ENCODE measurements around the gene PCDH9.

The PCDH9 gene

GRCh38 chr13:67119481-67119894 is 110.6 kb downstream of the PCDH9 start:
- H3K36me3 ChIP-seq (replicated peaks in 1 of 2; ENCODE audit: control insufficient read depth in 2 of 2, insufficient read depth in 2 of 2, low read length in 2 of 2), result no peaks in the 10 kb centered on the region
- H4K91ac ChIP-seq (ENCODE audit: low read depth, low read length, poor library complexity), result no peak overlapping the region
- no peak overlapping the region for H2BK15ac ChIP-seq (ENCODE audit: low read length)
- H2BK12ac ChIP-seq (ENCODE audit: low read length), result no peak overlapping the region
- no peak overlapping the region for H3K27ac ChIP-seq (replicated peaks; ENCODE audit: low read length)
- peaks cover 0 to 6% of the 10 kb centered on the region in 2 donors for H3K4me1 ChIP-seq (ENCODE audit: control insufficient read depth in 2 of 2, insufficient read depth in 1 of 2, low read depth in 1 of 2, low read length in 2 of 2)
- no CpG with 5 or more reads among the region's 1 CpG for WGBS, 2 donors (ENCODE audit: extremely low coverage in 2 of 2, insufficient read length in 2 of 2, insufficient replicate concordance in 1 of 2)
- no peaks in the 10 kb centered on the region for H3K79me1 ChIP-seq (ENCODE audit: low read depth, low read length)
- H4K8ac ChIP-seq (ENCODE audit: low read depth, low read length), result no peak overlapping the region
- H2BK120ac ChIP-seq (ENCODE audit: low read depth, low read length), result no peak overlapping the region
- no peak overlapping the region for H3K4ac ChIP-seq (ENCODE audit: low read length)
- H3K27me3 ChIP-seq (ENCODE audit: control insufficient read depth in 3 of 3, insufficient read depth in 3 of 3, low read depth in 1 of 3, low read length in 3 of 3), result no peaks in the 10 kb centered on the region
- H2AFZ ChIP-seq (ENCODE audit: low read length), result no peak overlapping the region
- no peak overlapping the region for H2AK5ac ChIP-seq (ENCODE audit: low read depth, low read length)
- H3K9me3 ChIP-seq (replicated peaks in 1 of 2; ENCODE audit: control insufficient read depth in 2 of 2, insufficient read depth in 1 of 2, low read depth in 1 of 2, low read length in 2 of 2), result no peaks in the 10 kb centered on the region
- H3K18ac ChIP-seq (ENCODE audit: low read length), result no peak overlapping the region
- no peak overlapping the region for H3K23ac ChIP-seq (ENCODE audit: low read depth, low read length, poor library complexity)
- H3K4me2 ChIP-seq (ENCODE audit: insufficient read depth, low read length, poor library complexity, severe bottlenecking), result no peak overlapping the region
- H3K9ac ChIP-seq (ENCODE audit: low read depth, low read length, poor library complexity), result no peak overlapping the region
- no peak overlapping the region for H3K14ac ChIP-seq (ENCODE audit: low read length)
- H3K4me3 ChIP-seq (ENCODE audit: low read length in 2 of 2), result no peak overlapping the region
- H2BK5ac ChIP-seq (ENCODE audit: low read length), result no peak overlapping the region
- DNase-seq (ENCODE audit: low spot score), result no peak

- Histone ChIP-seq H2AK5ac (ENCODE audit: low read depth, low read length) (no peak overlapping the region), H3K79me1 (ENCODE audit: low read depth, low read length) (no peaks in the 10 kb centered on the region), H3K4me1 (ENCODE audit: control insufficient read depth in 2 of 2, insufficient read depth in 1 of 2, low read depth in 1 of 2, low read length in 2 of 2) (peaks cover 0 to 6% of the 10 kb centered on the region in 2 donors), H3K27me3 (ENCODE audit: control insufficient read depth in 3 of 3, insufficient read depth in 3 of 3, low read depth in 1 of 3, low read length in 3 of 3) (no peaks in the 10 kb centered on the region), H3K9me3 (replicated peaks in 1 of 2; ENCODE audit: control insufficient read depth in 2 of 2, insufficient read depth in 1 of 2, low read depth in 1 of 2, low read length in 2 of 2) (no peaks in the 10 kb centered on the region), H2BK15ac (ENCODE audit: low read length) (no peak overlapping the region), H3K4ac (ENCODE audit: low read length) (no peak overlapping the region), H4K91ac (ENCODE audit: low read depth, low read length, poor library complexity) (no peak overlapping the region), H2AFZ (ENCODE audit: low read length) (no peak overlapping the region), H2BK12ac (ENCODE audit: low read length) (no peak overlapping the region), H3K4me3 (ENCODE audit: low read length in 2 of 2) (no peak overlapping the region), H4K8ac (ENCODE audit: low read depth, low read length) (no peak overlapping the region), H3K36me3 (replicated peaks in 1 of 2; ENCODE audit: control insufficient read depth in 2 of 2, insufficient read depth in 2 of 2, low read length in 2 of 2) (no peaks in the 10 kb centered on the region), H3K9ac (ENCODE audit: low read depth, low read length, poor library complexity) (no peak overlapping the region), H3K23ac (ENCODE audit: low read depth, low read length, poor library complexity) (no peak overlapping the region), H3K4me2 (ENCODE audit: insufficient read depth, low read length, poor library complexity, severe bottlenecking) (no peak overlapping the region), H2BK120ac (ENCODE audit: low read depth, low read length) (no peak overlapping the region), H2BK5ac (ENCODE audit: low read length) (no peak overlapping the region), H3K27ac (replicated peaks; ENCODE audit: low read length) (no peak overlapping the region), H3K14ac (ENCODE audit: low read length) (no peak overlapping the region), H3K18ac (ENCODE audit: low read length) (no peak overlapping the region)
- WGBS, 2 donors (ENCODE audit: extremely low coverage in 2 of 2, insufficient read length in 2 of 2, insufficient replicate concordance in 1 of 2), result no CpG with 5 or more reads among the region's 1 CpG
- DNase-seq (ENCODE audit: low spot score), result no peak
These were observed 111.9 kb downstream of the PCDH9 start for GRCh38 chr13:67118277-67118676.

GRCh38 chr13:67117010-67117550 is 113.1 kb downstream of the PCDH9 start:
- peak overlapping the region; percentile 17 for H2AFZ ChIP-seq (ENCODE audit: low read length)
- no peak overlapping the region for H3K4me2 ChIP-seq (ENCODE audit: insufficient read depth, low read length, poor library complexity, severe bottlenecking)
- WGBS, 2 donors (ENCODE audit: extremely low coverage in 2 of 2, insufficient read length in 2 of 2, insufficient replicate concordance in 1 of 2), result no CpG with 5 or more reads among the region's 3 CpGs
- no peak overlapping the region for H2BK12ac ChIP-seq (ENCODE audit: low read length)
- H2BK15ac ChIP-seq (ENCODE audit: low read length), result no peak overlapping the region
- no peak overlapping the region for H3K9ac ChIP-seq (ENCODE audit: low read depth, low read length, poor library complexity)
- no peak overlapping the region for H2BK120ac ChIP-seq (ENCODE audit: low read depth, low read length)
- no peak overlapping the region for H4K91ac ChIP-seq (ENCODE audit: low read depth, low read length, poor library complexity)
- H3K4ac ChIP-seq (ENCODE audit: low read length), result no peak overlapping the region
- DNase-seq (ENCODE audit: low spot score), result peak; percentile 52
- no peak overlapping the region for H2AK5ac ChIP-seq (ENCODE audit: low read depth, low read length)
- H3K27ac ChIP-seq (replicated peaks; ENCODE audit: low read length), result no peak overlapping the region
- no peak overlapping the region for H3K18ac ChIP-seq (ENCODE audit: low read length)
- H3K4me3 ChIP-seq (ENCODE audit: low read length in 2 of 2), result no peak overlapping the region
- peaks cover 0 to 6% of the 10 kb centered on the region in 2 donors for H3K4me1 ChIP-seq (ENCODE audit: control insufficient read depth in 2 of 2, insufficient read depth in 1 of 2, low read depth in 1 of 2, low read length in 2 of 2)
- H3K14ac ChIP-seq (ENCODE audit: low read length), result no peak overlapping the region
- H3K36me3 ChIP-seq (replicated peaks in 1 of 2; ENCODE audit: control insufficient read depth in 2 of 2, insufficient read depth in 2 of 2, low read length in 2 of 2), result no peaks in the 10 kb centered on the region
- no peaks in the 10 kb centered on the region for H3K9me3 ChIP-seq (replicated peaks in 1 of 2; ENCODE audit: control insufficient read depth in 2 of 2, insufficient read depth in 1 of 2, low read depth in 1 of 2, low read length in 2 of 2)
- no peaks in the 10 kb centered on the region for H3K79me1 ChIP-seq (ENCODE audit: low read depth, low read length)
- no peak overlapping the region for H3K23ac ChIP-seq (ENCODE audit: low read depth, low read length, poor library complexity)
- no peak overlapping the region for H4K8ac ChIP-seq (ENCODE audit: low read depth, low read length)
- H3K27me3 ChIP-seq (ENCODE audit: control insufficient read depth in 3 of 3, insufficient read depth in 3 of 3, low read depth in 1 of 3, low read length in 3 of 3), result no peaks in the 10 kb centered on the region
- H2BK5ac ChIP-seq (ENCODE audit: low read length), result no peak overlapping the region

GRCh38 chr13:67107979-67108378 is 122.2 kb downstream of the PCDH9 start:
- no peak overlapping the region for H2BK15ac ChIP-seq (ENCODE audit: low read length)
- no peak overlapping the region for H2BK120ac ChIP-seq (ENCODE audit: low read depth, low read length)
- no peak overlapping the region for H2AK5ac ChIP-seq (ENCODE audit: low read depth, low read length)
- H3K27ac ChIP-seq (replicated peaks; ENCODE audit: low read length), result no peak overlapping the region
- no peaks in the 10 kb centered on the region for H3K36me3 ChIP-seq (replicated peaks in 1 of 2; ENCODE audit: control insufficient read depth in 2 of 2, insufficient read depth in 2 of 2, low read length in 2 of 2)
- H3K4me1 ChIP-seq (ENCODE audit: control insufficient read depth in 2 of 2, insufficient read depth in 1 of 2, low read depth in 1 of 2, low read length in 2 of 2), result peaks cover 0 to 2% of the 10 kb centered on the region in 2 donors
- no peak overlapping the region for H4K8ac ChIP-seq (ENCODE audit: low read depth, low read length)
- no peaks in the 10 kb centered on the region for H3K27me3 ChIP-seq (ENCODE audit: control insufficient read depth in 3 of 3, insufficient read depth in 3 of 3, low read depth in 1 of 3, low read length in 3 of 3)
- DNase-seq (ENCODE audit: low spot score), result no peak
- no CpG with 5 or more reads among the region's 2 CpGs for WGBS, 2 donors (ENCODE audit: extremely low coverage in 2 of 2, insufficient read length in 2 of 2, insufficient replicate concordance in 1 of 2)
- no peak overlapping the region for H3K4ac ChIP-seq (ENCODE audit: low read length)
- no peak overlapping the region for H3K4me2 ChIP-seq (ENCODE audit: insufficient read depth, low read length, poor library complexity, severe bottlenecking)
- H2AFZ ChIP-seq (ENCODE audit: low read length), result no peak overlapping the region
- H3K23ac ChIP-seq (ENCODE audit: low read depth, low read length, poor library complexity), result no peak overlapping the region
- no peak overlapping the region for H3K18ac ChIP-seq (ENCODE audit: low read length)
- H2BK12ac ChIP-seq (ENCODE audit: low read length), result no peak overlapping the region
- no peak overlapping the region for H3K14ac ChIP-seq (ENCODE audit: low read length)
- H3K9me3 ChIP-seq (replicated peaks in 1 of 2; ENCODE audit: control insufficient read depth in 2 of 2, insufficient read depth in 1 of 2, low read depth in 1 of 2, low read length in 2 of 2), result peaks cover 8 to 17% of the 10 kb centered on the region in 2 donors
- H3K79me1 ChIP-seq (ENCODE audit: low read depth, low read length), result no peaks in the 10 kb centered on the region
- H2BK5ac ChIP-seq (ENCODE audit: low read length), result no peak overlapping the region
- no peak overlapping the region for H4K91ac ChIP-seq (ENCODE audit: low read depth, low read length, poor library complexity)
- no peak overlapping the region for H3K9ac ChIP-seq (ENCODE audit: low read depth, low read length, poor library complexity)
- H3K4me3 ChIP-seq (ENCODE audit: low read length in 2 of 2), result peak overlapping the region in 1 of 2 donors; percentile 67

Data from neuronal stem cell (in vitro differentiated cells).